Middle frontal gyrus (tissue), 1 donor: Measurements from ENCODE around the gene NASP.

Experiments
- DNase-seq: peaks from one replicate; pipeline ENCODE4 v3.0.0-alpha.2; 2015; ENCODE audit warnings: low spot score; ENCODE audit errors: extremely low spot score

The NASP gene

DNA sequence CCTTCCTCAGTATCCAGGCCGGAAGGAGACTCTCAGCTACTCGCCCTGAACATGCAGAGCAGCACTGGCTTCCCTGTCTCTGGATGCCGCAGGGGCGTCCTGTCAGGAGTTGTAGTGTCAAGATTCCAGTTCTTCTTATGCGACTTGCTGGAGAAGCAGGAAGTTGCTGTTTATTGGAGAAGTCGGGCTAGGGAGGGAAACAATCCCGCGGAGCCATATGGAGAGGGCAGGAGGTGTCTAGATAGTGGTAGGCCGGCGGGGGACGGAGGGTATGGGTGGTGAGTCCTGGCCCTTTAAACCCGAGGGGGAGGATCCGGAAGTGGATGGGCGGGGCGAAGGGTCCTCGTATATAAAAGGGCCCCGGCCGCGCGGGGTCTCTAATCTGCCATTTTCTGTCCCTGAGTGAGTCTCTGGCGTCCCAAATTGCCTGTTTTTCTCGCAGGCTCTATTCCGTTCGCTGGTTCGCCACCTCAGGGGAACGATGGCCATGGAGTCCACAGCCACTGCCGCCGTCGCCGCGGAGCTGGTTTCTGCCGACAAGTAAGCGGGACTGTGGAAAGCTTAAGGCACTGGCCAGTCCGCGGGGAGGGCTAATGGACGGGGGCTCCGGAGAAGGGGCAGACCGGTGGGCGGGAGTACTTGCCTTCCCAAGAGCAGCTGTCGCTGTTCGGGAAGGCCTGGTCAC, at the start of gene NASP:
TSS of gene NASP (plus strand) at position 376 of the 685 bp plus-strand sequence. CDS start at position 482, 106 bp downstream.
- DNase-seq = peak; percentile 82

DNA sequence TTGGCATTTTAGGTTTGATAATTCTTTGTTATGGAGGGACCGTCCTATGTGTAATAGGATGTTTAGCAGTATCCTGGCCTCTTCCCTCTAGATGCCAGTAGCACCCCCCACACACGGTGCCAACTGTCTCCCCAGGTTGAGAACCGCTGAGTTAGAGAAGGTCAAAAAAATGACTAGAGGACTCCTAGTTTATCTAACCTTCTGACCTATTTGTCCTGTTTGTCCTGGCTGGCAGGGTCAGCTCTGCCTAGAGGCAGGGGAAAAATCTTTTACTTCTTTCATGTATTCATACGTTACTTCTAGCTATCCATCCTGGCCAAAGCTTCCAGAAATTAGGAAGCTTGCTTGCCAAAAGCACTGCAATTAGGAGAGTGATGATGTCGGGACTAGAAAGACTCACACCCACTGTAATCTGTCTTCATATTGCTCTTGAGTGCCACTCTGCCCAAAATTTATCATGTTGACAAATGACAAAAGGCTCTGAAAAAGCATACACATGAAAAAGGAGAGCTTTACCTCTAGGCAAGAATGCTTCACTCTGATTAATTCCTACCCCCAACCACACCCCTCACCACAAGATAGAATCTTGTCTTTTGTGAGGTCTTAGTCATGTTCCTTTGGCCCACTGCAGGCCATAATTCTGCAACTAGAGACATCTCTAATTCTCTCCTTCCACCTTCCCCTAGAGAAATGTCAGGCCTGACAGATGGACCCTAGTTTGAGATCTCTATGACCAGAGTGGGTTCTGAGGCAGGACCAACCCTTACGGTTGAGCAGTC, 47.7 kb upstream of the NASP start:
- no peak for DNase-seq

GRCh38 chr1:45536886-45537285, 47.0 kb upstream of the NASP start:
- no peak for DNase-seq

GRCh38 chr1:45541193-45541592, 42.6 kb upstream of the NASP start:
- no peak for DNase-seq

GRCh38 chr1:45542591-45542990, 41.2 kb upstream of the NASP start:
- no peak for DNase-seq

GRCh38 chr1:45543581-45544417, 40.0 kb upstream of the NASP start:
- DNase-seq = no peak

DNA sequence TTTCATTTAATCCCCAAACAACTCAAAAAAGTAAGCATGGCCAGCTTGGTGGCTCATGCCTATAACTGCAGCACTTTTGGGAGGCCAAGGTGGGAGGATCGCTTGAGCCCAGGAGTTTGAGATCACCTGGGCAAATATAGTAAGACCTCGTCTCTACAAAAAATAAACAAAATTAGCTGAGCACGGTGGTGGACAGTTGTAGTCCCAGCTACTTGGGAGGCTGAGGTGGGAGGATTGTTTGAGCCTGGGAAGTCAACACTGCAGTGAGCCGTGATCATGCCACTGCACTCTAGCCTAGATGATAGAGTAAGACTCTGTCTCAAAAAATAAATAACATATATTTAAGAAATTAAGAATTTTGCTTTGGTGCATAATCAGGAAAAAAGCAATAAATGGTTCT, 39.3 kb upstream of the NASP start:
- DNase-seq = no peak

DNA sequence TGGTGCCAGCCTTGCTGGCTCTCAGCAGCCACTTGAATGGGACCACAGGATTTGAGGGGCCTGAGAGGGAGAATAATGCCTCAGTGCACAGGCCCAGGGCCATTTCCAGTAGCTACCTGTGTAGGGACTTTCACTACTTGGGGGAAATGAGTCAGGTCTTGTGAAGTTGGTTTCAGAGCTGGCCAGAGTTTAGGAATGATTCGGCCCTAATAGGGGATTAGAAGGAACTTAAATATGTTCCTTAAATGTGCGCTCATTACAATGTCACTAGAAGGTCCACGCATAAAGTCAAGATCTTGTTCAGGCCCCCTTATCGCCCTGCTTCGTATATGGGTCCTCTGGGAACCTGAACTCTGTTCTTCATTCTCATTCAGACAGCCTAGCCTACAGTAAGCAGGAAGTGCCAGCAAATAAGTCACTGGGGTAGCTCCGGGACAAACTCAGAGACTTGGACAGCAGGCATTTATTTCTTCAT, 38.8 kb upstream of the NASP start:
- DNase-seq = no peak

- no peak for DNase-seq
Observed at GRCh38 chr1:45545553-45546310, 38.1 kb upstream of the NASP start.

- peak; percentile 84 for DNase-seq
Observed at GRCh38 chr1:45550401-45551351, 33.2 kb upstream of the NASP start, which contains the start of gene AKR1A1. Gene AKR1A1, plus strand, starts transcription at chr1:45550826. Its CDS starts 10,969 bp downstream, at chr1:45561795.

GRCh38 chr1:45551684-45552083, 32.2 kb upstream of the NASP start:
- no peak for DNase-seq

GRCh38 chr1:45552331-45552730, 31.5 kb upstream of the NASP start:
- DNase-seq = no peak

GRCh38 chr1:45554198-45554597, 29.6 kb upstream of the NASP start:
- no peak for DNase-seq

- DNase-seq = no peak
Observed at GRCh38 chr1:45557422-45557944, 26.4 kb upstream of the NASP start.

DNA sequence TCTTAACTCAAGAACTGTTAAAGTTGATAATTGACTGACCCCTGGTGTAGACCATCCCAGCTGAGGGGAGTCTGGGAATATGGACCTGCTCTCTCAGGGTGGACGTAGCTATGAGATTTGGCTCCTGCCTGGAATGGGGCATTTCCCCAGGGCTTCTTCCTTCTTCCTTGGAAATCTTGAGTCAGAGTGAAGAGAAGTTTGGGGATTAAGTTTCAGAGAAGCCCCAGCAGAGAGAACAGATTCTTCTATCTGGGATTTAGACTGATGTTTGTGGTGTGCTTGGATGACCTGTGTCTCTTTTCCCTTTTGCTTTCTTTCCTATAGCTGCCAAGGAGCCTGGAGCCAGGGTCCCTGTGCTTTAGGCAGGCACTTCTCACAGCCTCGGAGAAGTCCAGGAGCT, 20.0 kb upstream of the NASP start:
- no peak for DNase-seq

DNA sequence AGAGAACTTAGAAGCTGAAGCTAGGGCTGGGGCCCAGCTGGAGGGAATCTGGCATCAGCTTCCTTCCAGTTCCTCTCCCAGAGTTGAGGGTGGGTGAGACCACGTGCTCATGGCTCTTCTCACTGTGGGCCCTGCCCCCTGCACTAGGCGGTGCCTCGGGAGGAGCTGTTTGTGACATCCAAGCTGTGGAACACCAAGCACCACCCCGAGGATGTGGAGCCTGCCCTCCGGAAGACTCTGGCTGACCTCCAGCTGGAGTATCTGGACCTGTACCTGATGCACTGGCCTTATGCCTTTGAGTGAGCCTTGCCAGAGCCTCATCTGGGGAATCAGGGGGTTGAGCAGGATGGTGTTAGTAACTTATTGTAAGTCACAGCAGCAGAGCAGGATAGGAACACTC, 17.1 kb upstream of the NASP start:
- DNase-seq = no peak

DNA sequence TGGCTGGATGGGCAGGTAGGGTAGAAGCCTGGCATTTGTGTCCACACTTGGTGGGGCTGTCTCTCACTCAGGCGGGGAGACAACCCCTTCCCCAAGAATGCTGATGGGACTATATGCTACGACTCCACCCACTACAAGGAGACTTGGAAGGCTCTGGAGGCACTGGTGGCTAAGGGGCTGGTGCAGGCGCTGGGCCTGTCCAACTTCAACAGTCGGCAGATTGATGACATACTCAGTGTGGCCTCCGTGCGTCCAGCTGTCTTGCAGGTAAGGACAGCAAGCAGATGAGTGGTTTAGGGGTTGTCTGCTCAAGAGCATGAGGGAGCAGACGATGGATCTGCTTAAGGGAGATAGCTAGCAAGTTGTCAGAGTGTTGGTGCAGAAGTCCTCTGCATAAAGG, 15.9 kb upstream of the NASP start:
- no peak for DNase-seq

DNA sequence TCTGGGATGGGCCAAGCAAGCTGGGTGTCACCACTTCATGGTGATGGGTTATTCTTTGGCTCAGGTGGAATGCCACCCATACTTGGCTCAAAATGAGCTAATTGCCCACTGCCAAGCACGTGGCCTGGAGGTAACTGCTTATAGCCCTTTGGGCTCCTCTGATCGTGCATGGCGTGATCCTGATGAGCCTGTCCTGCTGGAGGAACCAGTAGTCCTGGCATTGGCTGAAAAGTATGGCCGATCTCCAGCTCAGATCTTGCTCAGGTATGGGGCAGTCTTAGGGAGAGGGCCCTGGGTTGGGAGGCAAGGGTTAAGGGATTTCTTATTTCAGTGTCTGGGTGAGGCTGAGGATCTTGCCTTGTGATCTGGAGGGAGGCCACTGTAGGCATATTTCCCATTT, 15.4 kb upstream of the NASP start:
- DNase-seq = no peak

DNA sequence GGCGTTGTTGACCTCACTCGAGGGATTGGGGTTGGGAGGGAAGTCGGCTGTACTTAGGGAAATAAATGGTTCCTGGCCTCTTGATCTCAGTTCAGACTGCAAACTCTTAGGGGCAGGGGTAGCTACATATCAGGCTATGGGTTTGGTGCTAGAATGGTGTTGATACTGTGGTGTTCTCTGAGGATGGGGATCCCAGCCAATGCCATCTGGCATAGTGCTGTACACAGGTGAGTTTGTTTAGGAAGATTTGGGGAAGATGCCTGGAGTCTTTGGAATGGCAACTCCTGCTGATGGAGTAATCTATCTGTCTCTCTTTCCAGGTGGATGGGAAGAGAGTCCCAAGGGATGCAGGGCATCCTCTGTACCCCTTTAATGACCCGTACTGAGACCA, 14.3 kb upstream of the NASP start:
- DNase-seq = no peak
